Midbrain (tissue), 1 donor: ENCODE results near the gene ATP4A.

Source experiments
- DNase-seq: peaks from one replicate; lab custom pipeline; 2025; lab: John Stamatoyannopoulos, UW

ATP4A gene

DNA sequence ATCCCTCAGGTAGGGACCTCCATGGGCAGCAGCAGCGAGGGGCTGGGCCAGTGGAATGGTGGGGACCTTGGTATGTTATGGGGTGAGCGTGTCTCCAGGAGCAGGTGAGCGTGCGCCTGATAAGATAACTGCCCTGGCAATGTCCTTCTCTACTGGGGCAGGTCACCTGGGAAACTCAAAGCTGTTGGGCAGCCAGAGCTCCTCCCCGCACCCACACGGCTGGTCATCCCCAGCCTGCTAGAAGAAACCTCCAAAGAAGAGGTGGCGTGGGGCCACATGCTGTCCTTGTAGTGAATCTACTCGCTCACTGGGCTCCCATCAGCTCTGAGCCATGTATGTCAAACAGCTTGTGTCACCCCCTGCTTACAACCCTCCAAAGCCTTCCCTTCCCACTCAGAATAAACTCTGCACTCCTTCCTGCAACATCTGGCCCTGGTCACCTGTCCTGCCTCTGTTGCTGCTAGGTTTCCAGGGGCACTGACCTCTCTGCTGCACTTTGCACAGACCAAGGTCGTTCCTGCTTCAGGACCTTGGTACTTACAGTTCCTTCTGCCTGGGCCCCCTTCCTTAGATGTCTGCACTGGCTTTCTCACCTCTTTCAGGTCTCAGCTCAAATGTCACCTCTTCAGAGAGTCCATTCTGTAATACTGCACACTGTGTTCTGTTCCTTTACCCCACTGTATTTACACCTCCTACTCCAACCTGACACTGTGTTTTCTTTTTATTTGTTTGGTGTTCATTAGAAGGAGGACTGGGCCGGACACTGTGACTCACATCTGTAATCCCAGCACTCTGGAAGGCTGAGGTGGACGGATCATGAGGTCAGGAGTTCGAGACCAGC, 1.8 kb upstream of the ATP4A start:
- no peak for DNase-seq

DNA sequence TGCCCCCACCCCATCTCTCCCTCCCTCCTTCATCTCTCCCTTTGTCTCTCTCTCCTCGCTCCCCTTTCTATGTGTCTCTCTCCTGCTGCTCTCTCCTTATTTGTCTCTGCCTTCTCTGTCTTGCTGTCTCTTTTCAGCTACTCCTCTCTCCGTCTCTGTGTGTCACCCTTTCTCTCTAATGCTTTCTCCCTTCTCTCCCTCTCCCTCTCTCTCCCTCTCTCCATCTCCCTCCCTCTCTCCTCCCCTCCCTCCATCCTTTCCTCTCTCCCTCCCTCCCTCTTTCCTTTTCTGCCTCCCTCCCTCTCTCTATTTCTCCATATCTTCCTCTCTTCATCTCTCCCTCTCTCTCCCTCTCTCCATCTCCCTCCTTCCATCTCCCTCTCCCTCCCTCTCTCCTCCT, 682 bp downstream of the ATP4A start:
- no peak for DNase-seq

DNA sequence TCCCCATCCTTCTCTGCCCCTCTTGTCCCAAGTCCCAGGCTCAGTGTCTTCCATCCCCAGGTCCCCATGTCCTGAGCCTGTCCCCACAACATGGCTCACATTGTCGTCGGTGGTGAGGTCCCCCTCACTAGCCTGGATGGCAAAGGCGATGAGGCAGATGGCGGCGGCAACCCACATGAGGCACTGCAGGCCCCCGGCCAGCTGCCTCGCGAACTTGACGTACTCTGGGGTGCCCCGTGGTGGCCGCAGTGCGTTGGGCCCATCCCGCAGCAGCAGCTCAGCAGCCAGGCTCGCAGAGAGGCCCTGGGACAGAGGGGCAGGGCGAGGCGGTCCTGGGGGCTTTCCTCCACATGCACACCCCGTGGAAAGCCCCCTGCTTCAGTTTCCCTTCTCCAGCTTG, 1.1 kb downstream of the ATP4A start:
- no peak for DNase-seq

DNA sequence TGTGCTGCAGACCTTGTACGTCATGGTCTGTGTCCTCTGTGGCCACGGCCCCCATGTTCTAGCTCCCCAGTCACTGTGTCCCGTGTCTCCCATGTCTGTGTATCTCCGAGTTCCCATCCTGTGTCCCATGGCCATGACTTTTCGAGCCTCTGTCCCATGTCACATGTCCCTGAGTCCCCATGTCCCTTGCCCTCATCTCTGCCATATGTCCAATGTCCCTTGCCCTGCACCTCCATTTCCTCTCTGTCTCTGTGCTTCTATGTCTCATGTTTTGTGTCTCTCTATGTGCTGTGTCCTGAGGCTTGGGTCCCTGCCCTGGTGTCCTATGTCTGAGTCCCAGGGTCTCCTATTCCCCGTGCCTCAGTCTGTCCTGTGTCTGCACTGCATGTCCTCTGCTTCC, 2.0 kb downstream of the ATP4A start:
- no peak for DNase-seq

DNA sequence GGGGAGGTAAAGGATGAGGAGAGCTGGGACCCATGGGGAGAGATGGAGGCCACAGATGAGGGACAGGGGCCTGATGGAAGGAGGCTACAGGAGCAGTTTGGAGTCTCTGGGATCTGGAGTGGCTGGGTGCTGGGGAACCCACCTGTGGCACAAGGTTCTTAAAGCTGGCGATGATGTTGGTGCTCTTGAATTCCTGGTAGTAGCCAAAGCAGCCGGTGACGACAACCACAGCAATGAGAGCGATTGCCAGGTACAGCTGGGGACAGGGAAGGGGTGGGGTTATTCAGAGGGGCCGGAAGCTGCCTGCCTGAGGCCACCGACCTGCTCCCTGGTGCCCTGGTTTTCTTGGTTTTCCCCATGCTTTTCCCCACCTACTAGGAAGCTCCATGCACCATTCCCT, 2.8 kb downstream of the ATP4A start:
- no peak for DNase-seq

DNA sequence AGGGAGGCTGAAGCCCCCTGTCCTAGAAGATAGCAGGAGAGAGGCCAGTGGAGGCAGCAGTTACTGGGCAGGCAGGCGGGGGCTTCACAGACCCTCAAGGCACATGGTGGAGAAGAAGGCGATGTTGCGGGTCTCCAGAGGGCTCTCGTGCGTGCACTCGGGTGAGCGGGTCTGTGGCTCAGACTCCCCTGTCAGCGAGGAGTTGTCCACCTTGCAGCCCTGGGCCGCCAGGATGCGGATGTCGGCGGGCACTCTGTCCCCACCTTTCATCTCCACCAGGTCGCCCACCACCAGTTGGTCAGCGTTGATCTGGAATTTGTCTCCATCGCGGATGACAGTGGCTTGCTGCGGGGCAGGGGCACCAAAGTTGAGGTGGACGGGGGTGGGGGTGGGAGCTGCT, 3.2 kb downstream of the ATP4A start:
- no peak for DNase-seq

DNA sequence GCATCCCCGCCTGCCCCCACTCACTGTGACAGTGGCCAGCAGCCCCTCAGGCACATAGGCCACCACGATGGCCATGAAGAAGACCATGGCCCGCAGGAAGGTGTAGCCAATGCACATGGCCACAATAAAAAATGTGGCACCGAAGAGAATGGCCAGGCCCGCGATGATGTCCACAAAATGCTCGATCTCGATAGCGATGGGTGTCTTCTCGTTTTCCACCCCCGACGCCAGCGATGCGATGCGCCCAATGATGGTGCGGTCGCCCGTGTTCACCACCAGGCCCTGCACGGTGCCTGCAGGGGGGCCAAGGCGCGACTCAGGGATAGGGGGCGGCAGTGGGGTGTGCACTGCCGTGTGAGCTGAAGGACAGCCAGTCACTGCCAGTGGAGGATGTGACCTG, 3.7 kb downstream of the ATP4A start:
- DNase-seq: no peak

DNA sequence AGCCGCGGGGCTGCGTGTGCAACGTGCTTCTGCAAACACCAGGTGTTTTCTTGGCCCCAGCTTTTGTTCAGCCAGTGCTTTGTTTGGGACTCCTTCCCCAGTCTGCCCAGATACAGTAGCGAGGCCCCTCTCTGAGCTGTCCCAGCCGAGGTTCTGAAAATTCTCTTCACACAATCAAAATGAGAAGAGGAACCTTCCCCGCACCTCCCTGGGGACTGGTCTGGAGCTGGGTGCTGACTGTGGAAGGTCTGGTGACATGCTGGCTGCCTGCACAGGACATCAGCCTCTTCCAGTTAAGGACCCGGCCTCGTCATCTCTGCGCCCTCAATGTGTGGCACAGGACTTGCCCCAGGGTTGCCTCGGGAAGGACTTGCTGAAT, 4.2 kb downstream of the ATP4A start:
- no peak for DNase-seq

DNA sequence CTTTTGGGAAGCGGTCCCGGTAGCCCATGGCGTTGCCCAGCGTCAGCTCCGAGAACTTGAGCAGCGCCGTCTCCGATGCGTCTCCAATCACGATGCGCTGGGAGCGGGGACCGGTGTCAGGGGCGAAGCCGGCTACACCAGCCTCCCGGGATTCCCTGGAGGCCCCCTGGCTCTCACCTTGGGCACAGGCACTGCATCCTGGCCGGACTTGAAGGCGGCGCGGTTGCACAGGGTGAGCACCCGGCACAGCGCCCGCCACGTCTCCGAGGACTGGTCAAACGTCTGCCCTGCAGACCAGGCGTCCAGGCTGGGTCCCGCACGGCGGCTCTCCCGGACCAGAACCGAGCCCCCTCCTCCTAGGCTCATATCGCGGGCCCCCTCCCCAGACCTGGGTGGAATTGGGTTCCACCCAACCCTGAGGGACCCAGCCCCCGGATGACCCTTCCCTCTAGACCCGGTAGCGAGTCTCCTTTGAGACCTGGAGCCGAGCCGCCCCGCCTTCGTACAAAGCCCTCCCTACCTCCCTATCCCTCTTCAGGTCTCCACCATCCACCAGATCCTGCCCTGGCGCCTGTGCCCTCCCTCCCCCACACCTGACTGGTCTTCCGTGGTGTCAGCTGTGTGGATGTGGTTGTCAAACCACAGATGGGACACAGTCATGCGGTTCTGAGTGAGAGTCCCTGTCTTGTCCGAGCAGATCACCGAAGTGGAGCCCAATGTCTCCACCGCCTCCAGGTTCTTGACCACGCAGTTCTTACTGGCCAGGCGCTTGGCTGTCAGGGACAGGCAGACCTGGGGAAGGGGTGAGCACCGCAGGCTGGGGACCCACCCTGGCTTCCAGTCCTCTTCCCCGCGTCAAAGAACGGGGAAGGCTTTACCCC, 4.8 kb downstream of the ATP4A start:
- DNase-seq: no peak

DNA sequence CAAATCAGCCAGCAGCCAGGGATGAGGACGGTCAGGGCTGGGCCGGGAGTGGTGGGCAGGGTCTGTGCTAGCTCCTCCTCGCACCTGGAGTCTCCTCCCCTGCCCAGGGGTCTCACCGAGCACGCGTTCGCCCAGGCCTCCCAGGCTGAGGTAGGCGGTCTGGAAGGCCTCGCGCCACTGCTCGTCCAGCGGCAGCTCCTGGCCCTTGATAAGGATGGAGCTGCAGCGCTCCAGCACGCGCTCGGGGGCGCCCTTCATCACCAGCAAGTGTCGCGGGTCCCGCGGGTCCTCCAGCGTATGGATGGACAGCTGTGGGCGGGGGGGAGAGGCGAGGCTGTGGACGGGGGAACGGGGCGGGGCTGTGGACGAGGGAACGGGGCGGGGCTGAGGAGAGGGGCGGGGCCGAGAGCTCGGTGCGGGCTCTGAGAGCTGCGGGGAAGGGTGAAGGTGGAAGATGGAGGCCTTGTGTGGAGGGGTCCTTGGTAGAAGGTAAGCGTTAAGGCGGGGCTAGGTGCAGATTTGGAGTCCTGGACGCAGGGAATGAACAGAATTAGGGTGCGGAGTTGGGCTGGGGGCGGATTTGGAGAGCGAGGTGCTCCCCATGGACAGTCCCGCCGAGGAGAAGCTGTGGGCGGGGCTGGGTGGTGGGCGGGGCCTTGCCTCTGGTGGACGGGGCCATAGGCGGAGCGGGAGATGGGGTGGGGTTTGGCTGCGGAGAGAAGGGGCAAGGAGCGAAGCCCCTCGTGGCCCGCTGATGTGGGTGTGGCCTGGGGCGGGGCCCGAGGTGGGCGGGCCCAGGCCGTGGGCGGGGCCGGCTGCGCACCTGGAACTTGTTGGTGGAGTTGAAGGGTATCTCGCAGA, 5.7 kb downstream of the ATP4A start:
- DNase-seq: no peak

DNA sequence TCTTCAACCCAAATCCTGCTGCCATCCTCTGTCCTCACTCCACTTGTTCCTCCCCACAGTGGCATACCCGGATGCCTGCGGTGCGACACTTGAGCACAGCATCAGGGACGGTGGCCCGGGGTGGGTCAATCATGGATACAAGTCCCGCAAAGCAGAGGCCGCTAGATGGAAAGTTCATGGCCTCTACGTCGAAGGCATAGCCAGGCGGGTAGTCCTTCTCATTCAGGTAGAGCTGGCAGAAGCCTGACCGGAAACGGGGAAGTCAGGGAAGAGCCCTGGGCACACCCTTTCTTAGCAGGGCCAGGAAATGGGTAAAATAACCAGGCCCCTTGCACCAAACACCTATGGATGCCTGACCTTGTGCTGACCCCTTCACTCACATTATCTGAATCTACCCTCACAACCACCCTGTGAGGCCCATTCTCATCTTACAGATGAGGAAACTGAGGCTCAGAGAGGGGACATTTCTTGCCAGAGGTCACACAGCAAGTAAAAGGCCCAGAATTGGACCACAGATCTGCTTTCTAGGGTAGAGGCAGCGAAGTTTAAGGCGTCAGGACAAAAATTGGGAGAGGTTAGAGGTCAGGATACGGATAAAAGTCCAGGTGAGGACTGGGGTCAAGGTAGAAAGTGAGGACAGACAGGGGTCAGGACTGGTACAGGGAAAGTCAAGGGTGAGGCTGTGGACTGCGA, 6.5 kb downstream of the ATP4A start:
- no peak for DNase-seq

DNA sequence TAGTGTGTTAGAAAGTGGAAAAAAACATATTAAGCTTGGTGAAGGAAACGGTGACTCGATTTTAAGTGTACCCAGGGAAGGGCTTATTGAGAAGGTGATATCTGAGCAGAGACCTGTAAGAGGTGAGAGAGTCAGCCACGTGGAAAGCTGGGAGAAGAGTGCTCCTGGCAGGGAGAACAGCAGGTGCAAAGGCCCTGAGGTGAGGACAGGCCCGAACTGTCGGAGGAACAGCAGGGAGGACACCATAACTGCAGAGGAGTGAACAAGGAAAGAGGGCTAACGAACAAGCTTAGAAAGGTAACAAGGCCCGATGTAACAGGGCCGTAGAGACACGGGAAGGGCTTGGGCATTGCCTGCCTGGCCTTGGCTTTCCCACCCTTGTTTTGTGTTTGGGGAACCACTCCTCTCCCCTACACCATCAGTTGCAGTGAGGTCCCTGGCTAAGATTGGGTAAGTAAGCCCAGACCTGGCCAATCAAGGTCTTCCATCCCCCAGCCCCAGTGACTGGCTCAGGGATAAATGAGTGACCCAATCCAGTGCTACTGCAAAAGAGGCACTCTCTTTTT, 7.3 kb downstream of the ATP4A start:
- no peak for DNase-seq

DNA sequence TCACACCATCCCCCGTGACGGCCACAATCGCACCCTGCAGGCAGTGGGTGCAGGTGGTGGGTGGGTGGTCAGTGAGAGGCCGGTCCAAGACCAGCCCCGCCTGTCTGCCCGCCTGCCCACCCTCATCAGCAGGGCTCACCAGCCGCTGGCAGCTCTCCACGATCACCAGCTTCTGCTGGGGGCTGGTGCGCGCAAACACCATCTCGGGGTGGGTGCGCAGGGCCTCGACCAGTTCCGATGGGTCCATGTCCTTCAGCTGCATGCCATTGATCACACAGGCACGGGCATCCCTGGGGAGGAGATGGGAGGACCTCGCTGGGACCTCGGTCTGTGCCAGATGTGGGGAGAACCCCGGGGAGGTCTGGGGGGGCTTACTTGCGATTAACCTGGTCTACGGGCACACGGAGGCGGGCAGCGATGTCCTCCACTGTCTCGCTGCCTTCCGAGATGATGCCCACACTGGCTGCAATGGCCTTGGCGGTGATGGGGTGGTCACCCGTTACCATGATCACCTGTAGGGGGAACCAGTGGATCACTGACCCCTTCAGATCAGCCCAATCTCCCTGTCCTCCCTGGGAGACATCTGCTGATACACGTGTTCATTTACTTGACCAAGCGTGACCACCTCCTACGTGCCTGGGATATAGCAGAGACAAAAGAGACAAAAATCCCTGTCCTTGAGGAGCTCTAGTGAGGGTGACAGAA, 8.0 kb downstream of the ATP4A start:
- no peak for DNase-seq

DNA sequence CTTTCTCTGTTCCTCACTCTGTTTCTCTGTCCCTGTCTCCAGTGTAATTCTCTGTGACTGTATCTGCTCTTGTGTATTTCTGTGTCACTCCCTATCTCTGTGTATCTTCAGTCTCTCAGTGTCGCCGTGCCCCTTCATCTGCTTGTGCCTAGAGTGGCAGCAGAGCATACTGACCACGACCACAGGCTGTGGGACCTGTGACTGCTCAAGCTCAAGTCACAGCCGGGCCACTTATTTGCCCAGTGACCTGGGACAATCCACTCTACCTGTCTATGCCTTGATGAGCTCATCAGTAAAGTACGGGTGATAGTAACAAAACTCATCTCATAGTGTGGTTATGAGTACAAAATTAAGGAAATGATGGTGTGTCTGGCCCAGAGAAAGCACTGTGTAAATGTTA, 9.4 kb downstream of the ATP4A start:
- no peak for DNase-seq

DNA sequence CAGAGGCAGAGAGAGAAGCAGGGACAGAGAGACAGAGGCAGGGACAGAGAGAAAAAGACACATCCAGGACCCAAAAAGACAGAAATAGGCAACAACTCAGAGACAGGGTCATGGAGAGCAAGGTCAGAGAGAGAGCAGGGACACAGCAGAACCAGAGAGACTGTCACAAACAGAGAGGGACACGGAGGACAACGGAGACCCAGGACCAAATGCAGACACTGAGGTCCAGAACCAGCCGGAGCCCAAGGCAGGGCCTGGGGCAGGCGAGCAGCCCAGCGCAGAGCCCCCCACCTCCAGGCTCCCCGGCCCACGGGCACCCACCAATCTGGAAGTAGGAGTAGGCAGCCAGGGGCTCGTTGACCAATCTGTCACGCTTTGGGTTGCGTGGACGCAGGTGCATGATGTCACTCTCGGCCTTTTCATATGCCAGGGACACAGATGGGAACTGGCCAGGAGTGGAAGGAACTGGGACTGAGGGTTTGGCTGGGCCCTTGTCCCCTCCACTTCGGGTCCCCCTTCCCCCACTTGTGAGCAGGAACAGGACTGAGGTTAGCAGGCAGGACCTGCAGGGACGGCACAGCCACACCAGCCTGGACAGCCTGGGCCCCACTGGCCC, 10.0 kb downstream of the ATP4A start:
- no peak for DNase-seq

DNA sequence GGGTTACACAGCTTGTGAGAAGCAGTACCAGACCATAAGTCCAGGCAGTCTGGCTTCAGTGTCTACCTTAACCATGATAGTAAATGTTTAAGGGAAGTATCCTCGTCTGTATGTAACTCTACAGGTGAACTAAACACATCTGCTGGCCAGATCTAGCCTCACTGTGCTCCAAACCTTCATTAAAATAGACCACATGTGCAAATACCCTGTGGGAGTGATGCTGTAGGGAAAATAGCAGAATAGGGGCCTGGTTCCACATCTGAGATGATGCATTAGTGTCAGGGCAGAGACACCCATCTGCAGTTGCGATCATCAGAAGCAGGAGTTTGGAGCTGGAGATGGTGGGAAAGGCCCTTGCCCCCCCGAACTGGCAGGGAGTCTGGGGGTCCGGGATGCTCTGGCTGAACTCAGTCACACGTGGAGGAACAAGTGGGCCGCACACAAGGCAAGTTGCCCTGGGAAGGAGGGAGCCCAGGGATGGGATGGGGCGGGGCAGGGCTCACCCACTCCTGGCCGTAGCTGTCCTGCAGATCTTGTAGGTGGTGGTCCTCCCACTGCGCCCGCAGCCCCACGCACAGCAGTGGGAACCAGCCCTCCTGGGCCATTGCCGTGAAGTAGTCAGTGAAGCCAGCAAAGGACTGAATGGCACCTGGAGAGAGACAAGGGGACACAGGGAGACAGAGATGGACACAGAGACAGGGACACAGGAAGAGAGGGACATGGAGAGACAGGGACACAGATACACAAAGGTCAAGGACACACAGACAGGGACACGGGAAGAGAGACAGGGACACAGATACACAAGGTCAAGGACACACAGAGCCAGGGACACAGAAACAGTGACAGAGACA, 10.7 kb downstream of the ATP4A start:
- no peak for DNase-seq

DNA sequence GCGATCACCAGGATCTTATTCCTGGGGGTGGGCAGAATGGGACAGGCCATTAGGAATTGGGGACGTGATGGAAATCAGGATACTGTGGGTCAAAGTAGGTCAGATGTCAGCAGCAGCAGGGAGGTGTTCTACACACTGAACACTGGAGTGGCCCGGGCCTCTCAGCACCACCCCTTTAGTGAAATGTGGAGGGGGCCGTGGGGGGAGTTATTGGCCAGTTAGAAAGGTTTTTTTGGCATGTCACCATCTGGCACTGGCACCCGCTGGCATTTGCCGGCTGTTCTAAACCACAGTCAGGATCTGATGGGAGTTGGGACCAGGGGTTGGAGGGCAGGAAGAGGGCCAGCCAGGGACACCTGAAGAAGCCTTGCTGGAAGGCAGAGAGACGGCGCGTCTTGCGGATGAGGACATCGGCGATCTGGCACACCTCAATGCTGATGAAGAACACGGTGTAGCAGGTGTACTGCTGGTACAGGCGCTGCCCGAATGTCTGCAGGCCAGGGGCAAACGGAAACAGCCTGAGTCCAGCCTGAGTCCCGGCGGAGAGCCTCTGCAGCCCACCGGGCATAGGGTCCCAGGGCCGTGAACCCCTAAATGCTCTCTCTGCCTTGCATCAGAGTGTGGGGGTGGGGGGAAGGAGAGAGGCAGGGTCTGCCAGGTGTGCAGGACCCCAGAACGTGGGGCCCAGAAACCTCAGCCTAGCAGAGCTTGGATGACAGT, 12.2 kb downstream of the ATP4A start:
- no peak for DNase-seq

DNA sequence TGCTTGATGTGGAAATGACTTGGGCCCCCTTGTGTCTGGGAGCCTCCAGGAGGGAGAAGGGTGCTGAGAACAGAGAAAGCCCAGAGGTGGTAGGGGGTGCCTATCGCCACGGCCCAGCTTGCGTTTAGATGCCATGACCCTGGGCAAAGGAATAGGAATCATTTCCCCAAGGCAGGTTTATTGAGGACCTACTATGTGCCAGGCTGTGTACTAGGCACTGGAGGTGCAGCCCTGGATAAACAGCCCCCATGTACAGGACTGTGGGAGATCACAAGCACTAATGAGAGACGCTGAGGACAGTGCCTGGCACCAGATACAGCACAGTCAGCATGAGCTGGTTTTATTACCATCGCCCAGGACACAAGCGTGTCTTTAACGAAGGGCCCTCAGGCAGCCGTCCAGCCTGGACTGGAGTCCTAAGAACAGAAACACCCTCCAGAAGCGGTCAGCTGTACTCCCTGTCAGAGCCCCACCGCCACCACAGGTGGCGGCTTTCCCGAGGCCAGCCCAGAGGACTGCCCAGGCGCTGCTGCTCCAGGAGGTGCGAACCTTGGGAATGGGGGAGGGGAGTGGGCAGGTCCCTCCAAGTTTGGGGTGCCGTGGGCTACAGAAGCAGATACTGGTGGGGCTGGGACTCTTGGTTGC, 13.5 kb downstream of the ATP4A start:
- DNase-seq: no peak
